Naive thymus-derived CD4-positive, alpha-beta T cell (primary cell): ENCODE results near the gene B2M. TPM values are rescaled to one million over a fixed set of nuclear protein-coding genes. Genes with fewer than 3 reads are reported as not detected.

Experiments
- ATAC-seq: fragments of 150-1000 bp; cut with Tn5 transposase; 2 replicates; pipeline ENCODE4 v1.10.0; 2021; ENCODE audit warnings: mild to moderate bottlenecking, moderate library complexity
- CTCF ChIA-PET: fragments of 350-600 bp; sonication (Branson Sonifier 250); formaldehyde crosslinking; loops from one replicate; lab custom pipeline; 2021; ENCODE audit warnings: antibody characterized with exemption; lab: Charles Lee
- POLR2A ChIA-PET: fragments of 350-600 bp; sonication (Branson Sonifier 250); formaldehyde crosslinking; loops from one replicate; lab custom pipeline; 2021; ENCODE audit warnings: antibody characterized with exemption, inconsistent platforms; lab: Charles Lee
- DNase-seq, 9 donors: peaks; one replicate each; pipeline versions ENCODE4 v3.0.0 to v3.0.0-alpha.2; 2020 to 2022; ENCODE audit warnings: mixed read lengths in 1 of 9
- H3K27ac ChIP-seq: one replicate; pipeline ENCODE4 v1.7.0; 2013; ENCODE audit warnings: mild to moderate bottlenecking, low read depth, low read length, moderate library complexity
- H3K27me3 ChIP-seq, 2 donors: one replicate each; pipeline ENCODE4 v1.7.0; 2013; ENCODE audit warnings: low read length in 2 of 2, mild to moderate bottlenecking in 2 of 2, moderate library complexity in 2 of 2; ENCODE audit not compliant: control insufficient read depth in 2 of 2, insufficient read depth in 2 of 2
- H3K36me3 ChIP-seq, 3 experiments: 1 replicate in 2 of 3; 2 replicates in 1 of 3; pipeline ENCODE4 v1.7.0; 2013; ENCODE audit warnings: low read length in 3 of 3, mild to moderate bottlenecking in 3 of 3, moderate library complexity in 1 of 3; ENCODE audit not compliant: insufficient read depth in 3 of 3, control insufficient read depth in 2 of 3
- H3K4me1 ChIP-seq, 2 donors: one replicate each; pipeline ENCODE4 v1.7.0; 2013; ENCODE audit warnings: low read length in 2 of 2, mild to moderate bottlenecking in 2 of 2, moderate library complexity in 1 of 2; ENCODE audit not compliant: control insufficient read depth in 2 of 2, insufficient read depth in 2 of 2
- H3K4me3 ChIP-seq: 2 replicates; pipeline ENCODE4 v1.7.0; 2013; ENCODE audit warnings: mild to moderate bottlenecking, low read length
- H3K9me3 ChIP-seq, 3 experiments: 1 replicate in 2 of 3; 2 replicates in 1 of 3; pipeline ENCODE4 v1.7.0; 2013; ENCODE audit warnings: low read length in 3 of 3; ENCODE audit not compliant: control insufficient read depth in 2 of 3
- H3K27ac Mint-ChIP-seq, 9 donors: one replicate each; pipeline ENCODE4 v1.8.0; 2020 to 2022; ENCODE audit warnings: mixed read lengths in 9 of 9, mild to moderate bottlenecking in 8 of 9, moderate library complexity in 5 of 9, inconsistent platforms in 2 of 9
- H3K27me3 Mint-ChIP-seq, 5 donors: one replicate each; pipeline ENCODE4 v1.8.0; 2021 to 2022; ENCODE audit warnings: mixed read lengths in 5 of 5, mild to moderate bottlenecking in 1 of 5
- H3K36me3 Mint-ChIP-seq, 5 donors: one replicate each; pipeline ENCODE4 v1.8.0; 2020 to 2022; ENCODE audit warnings: mixed read lengths in 5 of 5, mild to moderate bottlenecking in 3 of 5, inconsistent platforms in 1 of 5
- H3K4me1 Mint-ChIP-seq, 7 donors: one replicate each; pipeline ENCODE4 v1.8.0; 2020 to 2022; ENCODE audit warnings: mixed read lengths in 7 of 7, mild to moderate bottlenecking in 3 of 7, inconsistent platforms in 1 of 7
- H3K4me3 Mint-ChIP-seq, 10 donors: one replicate each; pipeline ENCODE4 v1.8.0; 2020 to 2022; ENCODE audit warnings: mild to moderate bottlenecking in 10 of 10, mixed read lengths in 10 of 10, moderate library complexity in 6 of 10, inconsistent platforms in 2 of 10
- H3K9me3 Mint-ChIP-seq, 11 donors: one replicate each; pipeline ENCODE4 v1.8.0; 2020 to 2022; ENCODE audit warnings: mixed read lengths in 11 of 11, mild to moderate bottlenecking in 4 of 11, inconsistent platforms in 1 of 11, moderate library complexity in 1 of 11
- intact Hi-C, 2 donors: fragments of 100-400 bp; cut with micrococcal nuclease; formaldehyde crosslinking; loops; one replicate each; pipeline ENCODE4 v1.15.1; 2023
- polyA plus RNA-seq, 2 donors: library from polyadenylated mRNA; unstranded; fragments of 300-500 nt; fragmentation: Illumina TruSeq; gene quantifications; one replicate each; pipeline ENCODE4 v1.2.3, GENCODE V29; 2021
- total RNA-seq, 6 experiments: library from RNA in 5 of 6; stranded (reverse) in 5 of 6; gene quantifications; 1 replicate in 5 of 6; 2 replicates in 1 of 6; pipeline ENCODE4 v1.2.3 and lab custom pipeline; 2021 to 2026

B2M gene
- total and polyA plus RNA-seq, 7 experiments from 2014 or later = 4,325 to 34,374 (median 6,506) TPM

DNA sequence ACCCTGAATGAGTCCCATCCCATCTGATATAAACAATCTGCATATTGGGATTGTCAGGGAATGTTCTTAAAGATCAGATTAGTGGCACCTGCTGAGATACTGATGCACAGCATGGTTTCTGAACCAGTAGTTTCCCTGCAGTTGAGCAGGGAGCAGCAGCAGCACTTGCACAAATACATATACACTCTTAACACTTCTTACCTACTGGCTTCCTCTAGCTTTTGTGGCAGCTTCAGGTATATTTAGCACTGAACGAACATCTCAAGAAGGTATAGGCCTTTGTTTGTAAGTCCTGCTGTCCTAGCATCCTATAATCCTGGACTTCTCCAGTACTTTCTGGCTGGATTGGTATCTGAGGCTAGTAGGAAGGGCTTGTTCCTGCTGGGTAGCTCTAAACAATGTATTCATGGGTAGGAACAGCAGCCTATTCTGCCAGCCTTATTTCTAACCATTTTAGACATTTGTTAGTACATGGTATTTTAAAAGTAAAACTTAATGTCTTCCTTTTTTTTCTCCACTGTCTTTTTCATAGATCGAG, 4.5 kb downstream of the B2M start:
- Mint-ChIP-seq H3K27ac (peak overlapping the region; percentile 33 to 100 (median 89)), H3K4me3 (peak overlapping the region; percentile 93 to 100 (median 98)), H3K27me3 (peaks cover 0 to 17% (median 0%) of the 10 kb centered on the region in 5 donors), H3K9me3 (peaks cover 0 to 21% (median 0%) of the 10 kb centered on the region in 11 donors), H3K4me1 (peaks cover 48 to 84% (median 64%) of the 10 kb centered on the region in 7 donors), H3K36me3 (peaks cover 11 to 82% (median 69%) of the 10 kb centered on the region in 5 donors)
- CTCF ChIA-PET = interaction anchor here (1.0 to 13.5 kb wide), 6 partner anchors 10 to 52 kb away, joined by 3 to 235 read pairs (median 4); partner anchors contain the start of genes SPG11 and TRIM69
- DNase-seq (peak in 1 of 9 donors; percentile 9), ATAC-seq (no peak)
- no peaks in the 10 kb centered on the region for H3K27me3 ChIP-seq
- H3K9me3 ChIP-seq = no peaks in the 10 kb centered on the region
- intact Hi-C loops = no loop called here
- POLR2A ChIA-PET = interaction anchor here (0.6 to 39.4 kb wide), 8 partner anchors 9 to 127 kb away, joined by 3 to 3822 read pairs (median 4); partner anchors contain the start of genes SPG11 and TRIM69
- peaks cover 50 to 68% (median 50%) of the 10 kb centered on the region in 3 experiments for H3K36me3 ChIP-seq
- peaks cover 50 to 58% of the 10 kb centered on the region in 2 donors for H3K4me1 ChIP-seq
- H3K27ac ChIP-seq = peak overlapping the region; percentile 95
- peak overlapping the region; percentile 83 for H3K4me3 ChIP-seq

DNA sequence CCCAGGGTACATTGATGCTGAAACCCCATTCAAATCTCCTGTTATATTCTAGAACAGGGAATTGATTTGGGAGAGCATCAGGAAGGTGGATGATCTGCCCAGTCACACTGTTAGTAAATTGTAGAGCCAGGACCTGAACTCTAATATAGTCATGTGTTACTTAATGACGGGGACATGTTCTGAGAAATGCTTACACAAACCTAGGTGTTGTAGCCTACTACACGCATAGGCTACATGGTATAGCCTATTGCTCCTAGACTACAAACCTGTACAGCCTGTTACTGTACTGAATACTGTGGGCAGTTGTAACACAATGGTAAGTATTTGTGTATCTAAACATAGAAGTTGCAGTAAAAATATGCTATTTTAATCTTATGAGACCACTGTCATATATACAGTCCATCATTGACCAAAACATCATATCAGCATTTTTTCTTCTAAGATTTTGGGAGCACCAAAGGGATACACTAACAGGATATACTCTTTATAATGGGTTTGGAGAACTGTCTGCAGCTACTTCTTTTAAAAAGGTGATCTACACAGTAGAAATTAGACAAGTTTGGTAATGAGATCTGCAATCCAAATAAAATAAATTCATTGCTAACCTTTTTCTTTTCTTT, 5.8 kb downstream of the B2M start:
- Histone ChIP-seq H3K27me3 (no peaks in the 10 kb centered on the region), H3K27ac (peak overlapping the region; percentile 95), H3K36me3 (peaks cover 50 to 60% (median 50%) of the 10 kb centered on the region in 3 experiments), H3K9me3 (no peaks in the 10 kb centered on the region), H3K4me3 (peak overlapping the region; percentile 22), H3K4me1 (peaks cover 62 to 70% of the 10 kb centered on the region in 2 donors)
- no peak for DNase-seq
- Mint-ChIP-seq H3K27me3 (peaks cover 0 to 11% (median 0%) of the 10 kb centered on the region in 5 donors), H3K9me3 (peaks cover 0 to 13% (median 0%) of the 10 kb centered on the region in 11 donors), H3K27ac (peak overlapping the region; percentile 43 to 100 (median 90)), H3K36me3 (peaks cover 11 to 71% (median 67%) of the 10 kb centered on the region in 5 donors), H3K4me3 (peak overlapping the region; percentile 54 to 100 (median 97)), H3K4me1 (peaks cover 58 to 86% (median 76%) of the 10 kb centered on the region in 7 donors)
- no peak for ATAC-seq
- ChIA-PET CTCF (interaction anchor here (12.8 to 13.5 kb wide), 2 partner anchors 19 to 54 kb away, joined by 171 to 235 read pairs; partner anchors contain the start of genes SPG11 and TRIM69), POLR2A (interaction anchor here (0.6 to 39.4 kb wide), 9 partner anchors 11 to 139 kb away, joined by 3 to 3822 read pairs (median 3); partner anchors contain the start of genes SPG11 and TRIM69)
- intact Hi-C loops = no loop called here

DNA sequence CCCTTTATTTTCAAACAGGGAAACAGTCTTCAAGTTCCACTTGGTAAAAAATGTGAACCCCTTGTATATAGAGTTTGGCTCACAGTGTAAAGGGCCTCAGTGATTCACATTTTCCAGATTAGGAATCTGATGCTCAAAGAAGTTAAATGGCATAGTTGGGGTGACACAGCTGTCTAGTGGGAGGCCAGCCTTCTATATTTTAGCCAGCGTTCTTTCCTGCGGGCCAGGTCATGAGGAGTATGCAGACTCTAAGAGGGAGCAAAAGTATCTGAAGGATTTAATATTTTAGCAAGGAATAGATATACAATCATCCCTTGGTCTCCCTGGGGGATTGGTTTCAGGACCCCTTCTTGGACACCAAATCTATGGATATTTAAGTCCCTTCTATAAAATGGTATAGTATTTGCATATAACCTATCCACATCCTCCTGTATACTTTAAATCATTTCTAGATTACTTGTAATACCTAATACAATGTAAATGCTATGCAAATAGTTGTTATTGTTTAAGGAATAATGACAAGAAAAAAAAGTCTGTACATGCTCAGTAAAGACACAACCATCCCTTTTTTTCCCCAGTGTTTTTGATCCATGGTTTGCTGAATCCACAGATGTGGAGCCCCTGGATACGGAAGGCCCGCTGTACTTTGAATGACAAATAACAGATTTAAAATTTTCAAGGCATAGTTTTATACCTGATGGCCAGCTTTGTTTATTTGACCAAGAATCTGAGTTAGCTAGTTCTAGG, 7.0 kb downstream of the B2M start:
- peaks cover 0 to 8% (median 0%) of the 10 kb centered on the region in 11 donors for H3K9me3 Mint-ChIP-seq
- Histone ChIP-seq H3K4me3 (no peak overlapping the region), H3K4me1 (peaks cover 67 to 75% of the 10 kb centered on the region in 2 donors), H3K36me3 (peaks cover 40 to 49% (median 45%) of the 10 kb centered on the region in 3 experiments), H3K27me3 (no peaks in the 10 kb centered on the region), H3K27ac (peak overlapping the region; percentile 77), H3K9me3 (no peaks in the 10 kb centered on the region)
- peaks cover 0 to 2% (median 0%) of the 10 kb centered on the region in 5 donors for H3K27me3 Mint-ChIP-seq
- ChIA-PET POLR2A (interaction anchor here (0.8 to 39.4 kb wide), 7 partner anchors 1 to 140 kb away, joined by 3 to 3822 read pairs (median 7); partner anchors contain the start of genes B2M, PATL2, SPG11 and TRIM69), CTCF (interaction anchor here (0.9 to 13.5 kb wide), 5 partner anchors 10 to 55 kb away, joined by 3 to 235 read pairs (median 9); partner anchors contain the start of genes SPG11 and TRIM69)
- H3K27ac Mint-ChIP-seq = peak overlapping the region; percentile 48 to 100 (median 90)
- peak overlapping the region in 8 of 10 donors; percentile 13 to 100 (median 95) for H3K4me3 Mint-ChIP-seq
- DNase-seq (peak in 1 of 9 donors; percentile 15), ATAC-seq (no peak)
- H3K4me1 Mint-ChIP-seq = peaks cover 60 to 84% (median 81%) of the 10 kb centered on the region in 7 donors
- intact Hi-C loops = no loop called here
- peaks cover 11 to 61% (median 57%) of the 10 kb centered on the region in 5 donors for H3K36me3 Mint-ChIP-seq

DNA sequence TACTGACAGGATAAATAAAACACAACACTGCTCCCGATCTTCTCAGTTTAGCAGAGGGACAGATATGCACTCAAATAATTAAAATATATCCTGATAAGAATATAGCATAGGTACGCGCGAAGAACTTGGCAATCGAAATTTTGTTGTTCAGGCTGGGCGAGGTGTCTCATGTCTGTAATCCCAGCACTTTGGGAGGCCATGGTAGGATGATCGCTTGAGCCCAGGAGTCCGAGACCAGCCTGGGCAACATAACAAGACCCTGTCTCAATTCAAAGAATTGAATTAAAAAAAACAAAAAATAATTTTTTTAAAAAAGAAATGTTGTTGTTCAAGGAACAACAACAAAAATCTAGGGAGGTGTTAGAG, 7.6 kb downstream of the B2M start:
- ChIA-PET POLR2A (interaction anchor here (0.8 to 39.4 kb wide), 6 partner anchors 1 to 67 kb away, joined by 3 to 3822 read pairs (median 1036); partner anchors contain the start of genes B2M, PATL2, SPG11 and TRIM69), CTCF (interaction anchor here (0.6 to 12.8 kb wide), 5 partner anchors 9 to 104 kb away, joined by 3 to 171 read pairs (median 7); partner anchors contain the start of genes SPG11 and TRIM69)
- Histone ChIP-seq H3K27ac (peak overlapping the region; percentile 77), H3K4me1 (peaks cover 73 to 81% of the 10 kb centered on the region in 2 donors), H3K27me3 (no peaks in the 10 kb centered on the region), H3K9me3 (no peaks in the 10 kb centered on the region), H3K4me3 (no peak overlapping the region), H3K36me3 (peaks cover 40 to 46% (median 41%) of the 10 kb centered on the region in 3 experiments)
- no peaks in the 10 kb centered on the region for H3K27me3 Mint-ChIP-seq
- intact Hi-C loops = loop anchor here (1.0 kb wide), 2 partner anchors 9 to 10 kb away; no protein-coding TSS in a partner anchor
- peak overlapping the region in 8 of 10 donors; percentile 61 to 100 (median 78) for H3K4me3 Mint-ChIP-seq
- ATAC-seq (no peak), DNase-seq (peak in 1 of 9 donors; percentile 14)
- H3K27ac Mint-ChIP-seq = peak overlapping the region; percentile 89 to 100 (median 95)
- peaks cover 11 to 55% (median 51%) of the 10 kb centered on the region in 5 donors for H3K36me3 Mint-ChIP-seq
- peaks cover 63 to 90% (median 86%) of the 10 kb centered on the region in 7 donors for H3K4me1 Mint-ChIP-seq
- H3K9me3 Mint-ChIP-seq = peaks cover 0 to 8% (median 0%) of the 10 kb centered on the region in 11 donors

GRCh38 chr15:44719293-44719999, 8.1 kb downstream of the B2M start:
- ChIA-PET POLR2A (interaction anchor here (0.6 to 39.4 kb wide), 10 partner anchors 2 to 191 kb away, joined by 3 to 3822 read pairs (median 3); partner anchors contain the start of genes B2M, PATL2, SPG11 and TRIM69), CTCF (interaction anchor here (0.6 to 12.8 kb wide), 7 partner anchors 9 to 105 kb away, joined by 3 to 171 read pairs (median 7); partner anchors contain the start of genes SPG11 and TRIM69)
- Histone ChIP-seq H3K4me1 (peaks cover 78 to 86% of the 10 kb centered on the region in 2 donors), H3K27me3 (no peaks in the 10 kb centered on the region), H3K4me3 (no peak overlapping the region), H3K9me3 (no peaks in the 10 kb centered on the region), H3K27ac (peak overlapping the region; percentile 77), H3K36me3 (peaks cover 40 to 45% (median 41%) of the 10 kb centered on the region in 3 experiments)
- ATAC-seq = peak; percentile 75
- Mint-ChIP-seq H3K27me3 (no peaks in the 10 kb centered on the region), H3K36me3 (peaks cover 11 to 52% (median 47%) of the 10 kb centered on the region in 5 donors), H3K9me3 (peaks cover 0 to 8% (median 0%) of the 10 kb centered on the region in 11 donors), H3K4me1 (peaks cover 64 to 95% (median 88%) of the 10 kb centered on the region in 7 donors), H3K4me3 (peak overlapping the region; percentile 39 to 97 (median 72)), H3K27ac (peak overlapping the region; percentile 89 to 100 (median 95))
- intact Hi-C loops = loop anchor here (1.0 kb wide), 2 partner anchors 9 to 10 kb away; no protein-coding TSS in a partner anchor
- DNase-seq = peak in 8 of 9 donors; percentile 57 to 79 (median 70)
